CD4-positive, alpha-beta T cell (primary cell): ENCODE measurements around the gene KRT39. TPM values are rescaled to one million over a fixed set of nuclear protein-coding genes. Genes with fewer than 3 reads are reported as not detected.

Experiments used
- ATAC-seq: fragments of 200-7000 bp; cut with Tn5 transposase; one replicate; pipeline ENCODE4 v1.10.0; 2022; ENCODE audit warnings: mild to moderate bottlenecking; ENCODE audit not compliant: poor library complexity
- CTCF ChIA-PET: fragments of 350-600 bp; sonication (Branson Sonifier 250); formaldehyde crosslinking; loops from one replicate; lab custom pipeline; 2021; ENCODE audit warnings: antibody characterized with exemption, inconsistent platforms; lab: Charles Lee
- POLR2A ChIA-PET: fragments of 350-600 bp; sonication (Branson Sonifier 250); formaldehyde crosslinking; loops from one replicate; lab custom pipeline; 2021; ENCODE audit warnings: antibody characterized with exemption, inconsistent platforms; lab: Charles Lee
- DNase-seq, 14 experiments: peaks; one replicate each; pipeline ENCODE4 v3.0.0-alpha.2; 2013 to 2020; ENCODE audit warnings: mixed read lengths in 2 of 14
- H3K27ac ChIP-seq, 2 donors: one replicate each; pipeline versions ENCODE4 v1.5.1 to v1.7.0; 2013; ENCODE audit warnings: low read length in 2 of 2, low read depth in 1 of 2, mild to moderate bottlenecking in 1 of 2
- H3K27me3 ChIP-seq, 2 experiments: 1 replicate in 1 of 2; 2 replicates in 1 of 2; pipeline versions ENCODE4 v1.6.1 to v1.7.0; 2013; ENCODE audit warnings: low read length in 2 of 2, control low read depth in 1 of 2, mild to moderate bottlenecking in 1 of 2, moderate library complexity in 1 of 2; ENCODE audit not compliant: insufficient read depth in 2 of 2, control insufficient read depth in 1 of 2
- H3K36me3 ChIP-seq: one replicate; pipeline ENCODE4 v1.6.1; 2013; ENCODE audit warnings: low read length, control low read depth; ENCODE audit not compliant: insufficient read depth
- H3K4me1 ChIP-seq: one replicate; pipeline ENCODE4 v1.6.1; 2013; ENCODE audit warnings: low read length, control low read depth; ENCODE audit not compliant: insufficient read depth
- H3K4me3 ChIP-seq: one replicate; pipeline ENCODE4 v1.5.1; 2013; ENCODE audit warnings: mild to moderate bottlenecking, low read length, moderate library complexity
- H3K9me3 ChIP-seq, 2 experiments: 1 replicate in 1 of 2; 2 replicates in 1 of 2; pipeline versions ENCODE4 v1.6.1 to v1.7.0; 2013; ENCODE audit warnings: low read length in 2 of 2, mild to moderate bottlenecking in 2 of 2, control low read depth in 1 of 2, moderate library complexity in 1 of 2; ENCODE audit not compliant: control insufficient read depth in 1 of 2, insufficient read depth in 1 of 2
- H3K27ac Mint-ChIP-seq: one replicate; pipeline ENCODE4 v1.8.0; 2020; ENCODE audit warnings: mixed read lengths
- H3K27me3 Mint-ChIP-seq: one replicate; pipeline ENCODE4 v1.8.0; 2021; ENCODE audit warnings: mixed read lengths
- H3K36me3 Mint-ChIP-seq: one replicate; pipeline ENCODE4 v1.8.0; 2021; ENCODE audit warnings: low read depth, mixed read lengths
- H3K4me1 Mint-ChIP-seq: one replicate; pipeline ENCODE4 v1.8.0; 2021; ENCODE audit warnings: low read depth, mixed read lengths
- H3K4me3 Mint-ChIP-seq: one replicate; pipeline ENCODE4 v1.8.0; 2020; ENCODE audit warnings: mild to moderate bottlenecking, mixed read lengths
- H3K9me3 Mint-ChIP-seq: one replicate; pipeline ENCODE4 v1.8.0; 2020; ENCODE audit warnings: mixed read lengths
- CTCF ChIP-seq: fragments of 200-600 bp; IDR thresholded peaks from one replicate; pipeline ENCODE4 v1.8.0; 2022; ENCODE audit warnings: antibody characterized with exemption, mild to moderate bottlenecking
- intact Hi-C, 2 experiments: fragments of 100-400 bp; cut with DNase I in 1 of 2; cut with micrococcal nuclease in 1 of 2; formaldehyde crosslinking; loops; one replicate each; pipeline versions ENCODE4 v1.15.1 to v1.9.0; 2023 to 2025; cut with DNase I, micrococcal nuclease
- total RNA-seq, 174 experiments: library from RNA in 2 of 174; stranded (reverse) in 2 of 174; gene quantifications; one replicate each; pipeline ENCODE4 v1.2.3 and lab custom pipeline; 2021 to 2026

KRT39 gene
- total RNA-seq, 2 experiments from 2014 or later: not detected

- no peak for TF ChIP-seq CTCF
- Mint-ChIP-seq H3K36me3 (no peaks in the 10 kb centered on the region), H3K4me3 (no peak overlapping the region), H3K27me3 (peaks cover 24% of the 10 kb centered on the region), H3K27ac (no peak overlapping the region), H3K4me1 (no peaks in the 10 kb centered on the region), H3K9me3 (no peaks in the 10 kb centered on the region)
- no peak for ATAC-seq
- H3K27ac ChIP-seq: no peak overlapping the region
- no peak overlapping the region for H3K4me3 ChIP-seq
- no peaks in the 10 kb centered on the region for H3K36me3 ChIP-seq
- intact Hi-C loops: no loop called here
- peaks cover 3 to 8% of the 10 kb centered on the region in 2 experiments for H3K27me3 ChIP-seq
- no peaks in the 10 kb centered on the region for H3K4me1 ChIP-seq
- POLR2A ChIA-PET: no interaction called here
- no peak for DNase-seq
- CTCF ChIA-PET: no interaction called here
- no peaks in the 10 kb centered on the region for H3K9me3 ChIP-seq
These were observed 11.9 kb upstream of the KRT39 start for GRCh38 chr17:40978575-40979151.

- Mint-ChIP-seq H3K4me3 (no peak overlapping the region), H3K27ac (no peak overlapping the region), H3K36me3 (no peaks in the 10 kb centered on the region), H3K4me1 (no peaks in the 10 kb centered on the region), H3K9me3 (no peaks in the 10 kb centered on the region), H3K27me3 (peaks cover 20% of the 10 kb centered on the region)
- H3K9me3 ChIP-seq: no peaks in the 10 kb centered on the region
- CTCF ChIA-PET: no interaction called here
- intact Hi-C loops: no loop called here
- H3K36me3 ChIP-seq: no peaks in the 10 kb centered on the region
- H3K4me1 ChIP-seq: no peaks in the 10 kb centered on the region
- no peak for DNase-seq
- no peak overlapping the region for H3K27ac ChIP-seq
- no peak for TF ChIP-seq CTCF
- no peak overlapping the region for H3K4me3 ChIP-seq
- POLR2A ChIA-PET: no interaction called here
- no peak for ATAC-seq
- H3K27me3 ChIP-seq: peaks cover 3 to 8% of the 10 kb centered on the region in 2 experiments
These were observed 8.8 kb upstream of the KRT39 start for GRCh38 chr17:40975516-40975915.

DNA sequence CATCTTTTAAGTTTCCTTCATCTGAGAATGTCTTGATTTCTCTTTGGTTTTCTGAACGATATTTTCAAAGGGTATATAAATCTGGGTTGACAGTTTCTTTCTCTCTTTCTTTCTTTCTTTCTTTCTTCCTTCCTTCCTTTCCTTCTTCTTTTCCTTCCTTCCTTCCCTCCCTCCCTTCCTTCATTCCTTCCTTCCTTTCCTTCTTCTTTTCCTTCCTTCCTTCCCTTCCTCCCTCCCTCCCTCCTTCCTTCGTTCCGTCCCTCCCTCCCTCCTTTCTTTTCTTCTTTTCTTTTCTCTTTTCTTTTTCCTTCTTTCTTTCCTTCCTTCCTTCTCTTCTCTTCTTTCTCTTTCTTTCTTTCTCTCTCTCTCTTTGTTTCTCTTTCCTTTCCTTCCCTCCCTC lies 7.6 kb upstream of the KRT39 start:
- H3K27ac ChIP-seq: no peak overlapping the region
- H3K27ac Mint-ChIP-seq: no peak overlapping the region
- ChIA-PET POLR2A (no interaction called here), CTCF (no interaction called here)
- no peak for TF ChIP-seq CTCF
- H3K4me1 Mint-ChIP-seq: no peaks in the 10 kb centered on the region
- H3K4me3 ChIP-seq: no peak overlapping the region
- no peaks in the 10 kb centered on the region for H3K36me3 ChIP-seq
- H3K4me1 ChIP-seq: no peaks in the 10 kb centered on the region
- peaks cover 23% of the 10 kb centered on the region for H3K27me3 Mint-ChIP-seq
- no peaks in the 10 kb centered on the region for H3K9me3 ChIP-seq
- no peaks in the 10 kb centered on the region for H3K9me3 Mint-ChIP-seq
- ATAC-seq (no peak), DNase-seq (no peak)
- no peaks in the 10 kb centered on the region for H3K36me3 Mint-ChIP-seq
- no peak overlapping the region for H3K4me3 Mint-ChIP-seq
- intact Hi-C loops: no loop called here
- H3K27me3 ChIP-seq: peaks cover 3 to 8% of the 10 kb centered on the region in 2 experiments
